HL-60/S4 treated with retinoic acid at 250 ng/mL for 4 days and 3 days (cell line): ENCODE data around the gene PGAM2.

Source experiments
- in situ Hi-C: fragments of 300-500 bp; cut with MboI; formaldehyde crosslinking; loops from 2 replicates; pipeline ENCODE4 v1.7.0; 2022; ENCODE audit warnings: low sequenced_read_pairs

The PGAM2 gene

GRCh38 chr7:44065431-44066110 lies at the start of gene PGAM2:
PGAM2 (minus strand) TSS chr7:44065567; CDS start chr7:44065529, 38 bp downstream.
- in situ Hi-C loops = no loop called here

- in situ Hi-C loops = no loop called here
These were observed 49.4 kb upstream of the PGAM2 start for GRCh38 chr7:44114586-44115310.

GRCh38 chr7:44113764-44114354 lies 48.5 kb upstream of the PGAM2 start:
- in situ Hi-C loops = no loop called here

GRCh38 chr7:44112997-44113763 lies 47.8 kb upstream of the PGAM2 start:
- in situ Hi-C loops = no loop called here

- in situ Hi-C loops = no loop called here
These were observed 47.0 kb upstream of the PGAM2 start for GRCh38 chr7:44112231-44112996.

- in situ Hi-C loops = no loop called here
These were observed 46.4 kb upstream of the PGAM2 start for GRCh38 chr7:44111761-44112160.

- in situ Hi-C loops = no loop called here
These were observed 45.6 kb upstream of the PGAM2 start for GRCh38 chr7:44110719-44111635.

- in situ Hi-C loops = no loop called here
These were observed 44.6 kb upstream of the PGAM2 start for GRCh38 chr7:44109991-44110390.

GRCh38 chr7:44108768-44109750 lies 43.7 kb upstream of the PGAM2 start:
- in situ Hi-C loops = no loop called here

- in situ Hi-C loops = no loop called here
These were observed 42.8 kb upstream of the PGAM2 start for GRCh38 chr7:44107961-44108767.

- in situ Hi-C loops = no loop called here
These were observed 42.0 kb upstream of the PGAM2 start for GRCh38 chr7:44107116-44107960.

GRCh38 chr7:44106311-44107065 lies 41.1 kb upstream of the PGAM2 start:
- in situ Hi-C loops = no loop called here

GRCh38 chr7:44105832-44106231 lies 40.5 kb upstream of the PGAM2 start:
- in situ Hi-C loops = no loop called here

GRCh38 chr7:44104860-44105771 lies 39.7 kb upstream of the PGAM2 start:
- in situ Hi-C loops = no loop called here
